HepG2 (cell line): Measurements from ENCODE around the gene COL4A3.

ENCODE experiments used
- BCL6 ChIP-seq: IDR thresholded peaks from 2 replicates; pipeline ENCODE4 v1.6.1; 2016; ENCODE audit warnings: missing genetic modification reagents, missing compliant biosample characterization
- CBX2 ChIP-seq, 2 experiments: fragments of 200-600 bp in 1 of 2; sonication (generic); formaldehyde crosslinking in 1 of 2; IDR thresholded peaks; 2 replicates each; pipeline versions ENCODE4 v1.7.0 to v1.8.1; 2018 to 2022; ENCODE audit warnings: low read depth in 2 of 2, low read length in 1 of 2, mild to moderate bottlenecking in 1 of 2, missing genetic modification reagents in 1 of 2
- CBX5 ChIP-seq: sonication (generic); formaldehyde crosslinking; IDR thresholded peaks from 2 replicates; pipeline ENCODE4 v1.4.0; 2020; ENCODE audit warnings: missing genetic modification reagents, borderline replicate concordance
- CTCF ChIP-seq: sonication (generic); formaldehyde crosslinking; IDR thresholded peaks from 2 replicates; pipeline ENCODE4 v1.5.0; 2020; ENCODE audit warnings: mild to moderate bottlenecking, missing genetic modification reagents, moderate library complexity
- EP300 ChIP-seq, 3 experiments: sonication (generic) in 1 of 3; formaldehyde crosslinking in 1 of 3; IDR thresholded peaks; 2 replicates each; pipeline versions ENCODE4 v1.5.1 to v1.6.1; 2011 to 2020; ENCODE audit warnings: low read depth in 2 of 3, low read length in 2 of 3, borderline replicate concordance in 1 of 3, improper control_type of control experiment in 1 of 3, mild to moderate bottlenecking in 1 of 3, missing genetic modification reagents in 1 of 3, moderate library complexity in 1 of 3
- REPIN1 ChIP-seq: sonication (generic); formaldehyde crosslinking; IDR thresholded peaks from 2 replicates; pipeline ENCODE4 v1.8.0; 2022; ENCODE audit warnings: missing genetic modification reagents, low read depth, mild to moderate bottlenecking, borderline replicate concordance
- TGIF2 ChIP-seq: IDR thresholded peaks from 2 replicates; pipeline ENCODE4 v1.6.1; 2016; ENCODE audit warnings: control low read depth, missing compliant biosample characterization
- ZNF354B ChIP-seq: sonication (generic); formaldehyde crosslinking; IDR thresholded peaks from 2 replicates; pipeline ENCODE4 v1.8.0; 2022; ENCODE audit warnings: mild to moderate bottlenecking, missing genetic modification reagents
- ZNF703 ChIP-seq: sonication (generic); formaldehyde crosslinking; IDR thresholded peaks from 2 replicates; pipeline ENCODE4 v1.5.1; 2020; ENCODE audit warnings: missing genetic modification reagents, mild to moderate bottlenecking, moderate library complexity, borderline replicate concordance

GRCh38 chr2:227237786-227238185 is 73.4 kb downstream of the COL4A3 start:
- TF ChIP-seq CBX2 (IDR thresholded peaks at IDR 0.05; ENCODE audit: low read depth, low read length) (no peak), CBX2 (CRISPR knock-in tag; IDR thresholded peaks at IDR 0.05; ENCODE audit: low read depth) (no peak), CBX5 (CRISPR knock-in tag) (no peak), ZNF703 (no peak), EP300 (IDR thresholded peaks at IDR 0.05; ENCODE audit: low read depth in 2 of 2, low read length in 2 of 2) (no peak), EP300 (CRISPR knock-in tag; IDR thresholded peaks at IDR 0.05; ENCODE audit: borderline replicate concordance) (no peak), CTCF (CRISPR knock-in tag) (no peak), TGIF2 (CRISPR knock-in tag) (no peak), BCL6 (CRISPR knock-in tag) (no peak), REPIN1 (CRISPR knock-in tag) (no peak), ZNF354B (CRISPR knock-in tag) (no peak)
